C4-2B (cell line): ENCODE measurements around the gene ALOX5.

ENCODE experiments used
- H3K27ac ChIP-seq: fragments of 450-650 bp; 2 replicates; pipeline ENCODE4 v1.5.1; 2017
- ZFX ChIP-seq: fragments of 450-650 bp; IDR thresholded peaks from 2 replicates; pipeline ENCODE4 v1.6.1; 2017
- TF ChIP-seq, protein P1 (sequence below): fragments of 450-650 bp; conservative IDR thresholded peaks from 2 replicates; pipeline ENCODE4 v1.5.1; 2017; ENCODE audit warnings: mild to moderate bottlenecking

ALOX5 gene

DNA sequence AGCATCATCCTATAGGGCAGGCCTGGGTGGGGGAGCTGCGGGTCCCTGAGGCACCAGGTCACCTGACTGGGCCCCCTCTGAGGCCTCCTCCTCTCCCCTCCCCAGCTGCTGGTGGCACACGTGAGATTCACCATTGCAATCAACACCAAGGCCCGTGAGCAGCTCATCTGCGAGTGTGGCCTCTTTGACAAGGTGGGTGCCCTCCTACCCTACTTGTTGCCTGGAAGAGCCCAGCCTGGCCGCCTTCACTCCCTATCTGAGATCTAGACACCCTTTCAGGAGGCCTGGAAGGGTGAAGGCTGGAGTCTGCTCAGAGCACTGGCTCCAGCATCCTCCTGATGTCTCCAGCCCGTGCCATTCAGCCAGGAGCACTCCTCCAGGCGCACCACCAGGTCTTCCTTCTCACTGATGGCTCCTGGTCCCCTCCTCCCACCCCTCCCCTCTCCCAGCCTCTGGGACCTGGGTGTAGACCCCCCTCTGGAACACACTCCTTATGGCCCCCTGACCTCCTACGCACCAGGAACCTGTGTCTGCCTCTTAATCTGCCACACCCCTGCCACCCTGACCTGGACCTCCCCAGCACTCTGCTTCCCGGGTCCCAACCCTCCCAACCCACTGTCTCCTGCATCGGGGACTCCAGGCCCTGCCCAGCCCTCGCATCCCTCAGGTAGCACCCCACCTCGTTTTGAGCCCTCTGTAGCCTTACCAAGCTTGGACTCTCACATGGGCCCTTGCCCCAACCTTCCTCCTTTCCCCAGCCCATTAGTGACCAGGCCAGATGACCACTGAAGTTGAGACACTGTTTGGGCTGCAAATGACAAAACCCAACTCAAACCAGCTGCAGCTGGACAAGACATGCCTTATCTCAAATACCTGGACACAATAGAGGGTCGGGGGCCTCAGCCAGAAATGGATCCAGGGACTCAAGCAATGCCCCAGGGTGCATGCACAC is 67.5 kb downstream of the ALOX5 start:
- H3K27ac ChIP-seq: no peak overlapping the region

DNA sequence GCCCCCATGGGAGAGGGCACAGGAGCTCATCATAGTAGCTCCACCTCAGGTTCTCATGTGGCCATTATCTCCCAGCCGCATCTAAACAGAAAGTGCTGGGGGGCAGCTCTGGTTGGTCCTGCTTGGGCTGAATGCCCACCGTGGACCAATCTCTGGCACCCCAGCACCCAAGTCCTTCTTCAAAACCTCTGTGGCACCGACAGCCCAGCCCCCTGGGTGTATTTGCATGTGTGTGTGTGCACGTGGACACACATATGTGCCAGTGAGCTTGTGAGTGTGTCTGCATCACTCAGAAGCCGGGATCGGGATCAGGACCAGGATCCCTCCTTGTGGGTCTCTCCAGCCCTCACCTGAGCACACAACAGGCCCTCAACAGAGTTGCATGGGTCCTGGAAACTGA is 68.2 kb downstream of the ALOX5 start:
- TF ChIP-seq, protein P1, sequence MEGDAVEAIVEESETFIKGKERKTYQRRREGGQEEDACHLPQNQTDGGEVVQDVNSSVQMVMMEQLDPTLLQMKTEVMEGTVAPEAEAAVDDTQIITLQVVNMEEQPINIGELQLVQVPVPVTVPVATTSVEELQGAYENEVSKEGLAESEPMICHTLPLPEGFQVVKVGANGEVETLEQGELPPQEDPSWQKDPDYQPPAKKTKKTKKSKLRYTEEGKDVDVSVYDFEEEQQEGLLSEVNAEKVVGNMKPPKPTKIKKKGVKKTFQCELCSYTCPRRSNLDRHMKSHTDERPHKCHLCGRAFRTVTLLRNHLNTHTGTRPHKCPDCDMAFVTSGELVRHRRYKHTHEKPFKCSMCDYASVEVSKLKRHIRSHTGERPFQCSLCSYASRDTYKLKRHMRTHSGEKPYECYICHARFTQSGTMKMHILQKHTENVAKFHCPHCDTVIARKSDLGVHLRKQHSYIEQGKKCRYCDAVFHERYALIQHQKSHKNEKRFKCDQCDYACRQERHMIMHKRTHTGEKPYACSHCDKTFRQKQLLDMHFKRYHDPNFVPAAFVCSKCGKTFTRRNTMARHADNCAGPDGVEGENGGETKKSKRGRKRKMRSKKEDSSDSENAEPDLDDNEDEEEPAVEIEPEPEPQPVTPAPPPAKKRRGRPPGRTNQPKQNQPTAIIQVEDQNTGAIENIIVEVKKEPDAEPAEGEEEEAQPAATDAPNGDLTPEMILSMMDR: no peak
- TF ChIP-seq ZFX: no peak
- H3K27ac ChIP-seq: no peak overlapping the region

More for the DNA sequence above, 67.5 kb downstream of the ALOX5 start:
- TF ChIP-seq ZFX: no peak
- TF ChIP-seq, protein P1: no peak

DNA sequence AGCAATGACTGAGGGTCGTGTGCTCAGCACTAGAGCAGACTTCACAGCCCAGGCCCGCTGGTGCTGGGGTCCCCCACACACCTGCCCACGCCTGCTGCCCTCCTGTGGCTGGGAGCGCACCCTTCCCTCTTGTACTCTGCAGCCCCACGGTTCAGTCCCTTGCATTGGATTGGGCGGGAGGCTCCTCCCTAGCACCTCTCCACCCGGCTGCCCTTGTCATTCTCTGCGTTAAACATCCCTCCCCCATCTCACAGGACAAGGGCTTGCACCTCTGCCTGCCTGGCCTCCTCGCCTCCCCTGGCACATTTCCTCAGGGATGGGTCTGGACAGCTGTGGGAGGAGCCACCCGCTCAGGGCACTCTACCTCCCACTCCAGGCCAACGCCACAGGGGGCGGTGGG is 68.6 kb downstream of the ALOX5 start:
- H3K27ac ChIP-seq: no peak overlapping the region
- TF ChIP-seq ZFX: no peak
- TF ChIP-seq, protein P1: no peak

DNA sequence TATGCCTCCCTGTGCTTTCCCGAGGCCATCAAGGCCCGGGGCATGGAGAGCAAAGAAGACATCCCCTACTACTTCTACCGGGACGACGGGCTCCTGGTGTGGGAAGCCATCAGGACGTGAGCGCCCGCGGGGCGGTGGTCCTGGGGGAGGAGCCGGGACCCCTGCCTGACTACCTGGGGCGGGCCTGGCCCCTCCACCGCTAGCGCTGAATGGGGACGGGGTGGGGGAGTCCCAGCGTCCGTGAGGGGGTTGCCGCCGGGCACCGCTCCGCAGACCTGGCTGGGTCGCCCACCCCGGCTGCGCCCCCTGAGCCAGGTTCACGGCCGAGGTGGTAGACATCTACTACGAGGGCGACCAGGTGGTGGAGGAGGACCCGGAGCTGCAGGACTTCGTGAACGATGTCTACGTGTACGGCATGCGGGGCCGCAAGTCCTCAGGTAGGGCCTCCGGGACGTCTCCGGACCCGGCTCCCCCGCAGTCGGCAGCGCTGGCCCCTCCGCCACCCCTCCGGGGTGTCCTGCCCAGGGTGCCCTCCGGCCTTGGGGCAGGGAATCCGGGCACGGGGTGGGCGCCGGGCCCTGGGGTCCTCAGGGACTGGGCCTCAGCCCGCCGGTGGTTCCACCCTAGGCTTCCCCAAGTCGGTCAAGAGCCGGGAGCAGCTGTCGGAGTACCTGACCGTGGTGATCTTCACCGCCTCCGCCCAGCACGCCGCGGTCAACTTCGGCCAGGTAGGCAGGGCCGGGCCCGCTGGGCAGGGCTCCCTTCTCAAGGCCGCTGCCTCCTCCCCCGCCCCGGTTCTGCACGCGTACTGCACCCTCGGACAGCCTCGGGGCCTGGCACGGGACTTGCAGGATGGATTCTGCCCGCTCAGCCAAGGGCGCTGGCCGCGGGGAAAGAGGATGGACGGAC is 69.3 kb downstream of the ALOX5 start:
- H3K27ac ChIP-seq: no peak overlapping the region

DNA sequence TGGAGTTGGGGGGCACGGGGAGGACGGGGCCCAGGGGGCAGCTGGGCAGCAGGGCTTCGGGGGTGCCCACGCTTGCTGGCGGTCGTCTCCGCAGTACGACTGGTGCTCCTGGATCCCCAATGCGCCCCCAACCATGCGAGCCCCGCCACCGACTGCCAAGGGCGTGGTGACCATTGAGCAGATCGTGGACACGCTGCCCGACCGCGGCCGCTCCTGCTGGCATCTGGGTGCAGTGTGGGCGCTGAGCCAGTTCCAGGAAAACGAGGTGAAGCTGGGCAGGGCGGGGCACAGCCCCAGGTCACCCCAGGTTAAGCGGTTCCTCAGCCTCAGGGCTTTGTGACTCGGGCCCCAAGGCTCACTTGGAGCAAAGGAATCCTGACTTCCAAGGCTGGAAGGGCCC is 70.0 kb downstream of the ALOX5 start:
- H3K27ac ChIP-seq: no peak overlapping the region
- no peak for TF ChIP-seq ZFX
- TF ChIP-seq, protein P1: no peak

More for the DNA sequence above, 69.3 kb downstream of the ALOX5 start:
- no peak for TF ChIP-seq ZFX
- TF ChIP-seq, protein P1: no peak

DNA sequence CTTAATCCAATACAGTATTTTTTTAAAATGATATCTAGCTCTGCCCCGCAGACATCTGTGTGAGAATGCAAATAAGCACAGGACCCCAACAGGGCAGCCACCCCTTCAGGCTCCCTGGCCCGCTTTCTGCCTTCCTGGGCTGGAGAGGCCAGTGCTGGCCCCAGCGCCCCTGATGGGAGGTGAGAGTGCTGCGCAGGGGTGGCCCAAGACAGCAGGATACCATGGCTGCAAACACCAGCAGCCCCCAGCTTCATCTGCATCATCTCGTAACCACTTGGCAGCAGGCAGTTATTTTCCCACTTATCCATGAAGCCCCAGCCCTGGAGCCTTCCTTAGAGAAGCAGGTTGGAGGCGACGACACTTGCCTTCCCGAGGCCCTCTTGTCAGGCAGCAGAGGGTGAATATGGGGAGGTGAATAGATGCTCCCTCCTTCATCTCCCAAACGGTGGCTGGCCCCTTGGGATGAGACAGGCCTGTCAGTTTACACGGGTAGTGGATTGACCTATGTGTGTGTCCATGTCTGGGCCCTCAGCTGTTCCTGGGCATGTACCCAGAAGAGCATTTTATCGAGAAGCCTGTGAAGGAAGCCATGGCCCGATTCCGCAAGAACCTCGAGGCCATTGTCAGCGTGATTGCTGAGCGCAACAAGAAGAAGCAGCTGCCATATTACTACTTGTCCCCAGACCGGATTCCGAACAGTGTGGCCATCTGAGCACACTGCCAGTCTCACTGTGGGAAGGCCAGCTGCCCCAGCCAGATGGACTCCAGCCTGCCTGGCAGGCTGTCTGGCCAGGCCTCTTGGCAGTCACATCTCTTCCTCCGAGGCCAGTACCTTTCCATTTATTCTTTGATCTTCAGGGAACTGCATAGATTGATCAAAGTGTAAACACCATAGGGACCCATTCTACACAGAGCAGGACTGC is 71.2 kb downstream of the ALOX5 start:
- TF ChIP-seq, protein P1: no peak
- no peak for TF ChIP-seq ZFX
- H3K27ac ChIP-seq: peak overlapping the region; percentile 4; the same call in 1 of the 2 replicates
